PC-9 (cell line): Measurements from ENCODE around the gene INS. TPM values are rescaled to one million over a fixed set of nuclear protein-coding genes. Genes with fewer than 3 reads are reported as not detected.

Source experiments
- BruUV-seq: library from RNA; stranded (reverse); fragments of 400-500 nt; replicated peaks from 2 replicates; lab custom pipeline; 2021; lab: Mats Ljungman, UMichigan
- CTCF ChIA-PET: fragments of 300-600 bp; sonication (Branson Sonifier 250); formaldehyde crosslinking; loops from one replicate; lab custom pipeline; 2022; ENCODE audit warnings: antibody characterized with exemption; lab: Charles Lee
- POLR2A ChIA-PET: fragments of 300-600 bp; sonication (Branson Sonifier 250); formaldehyde crosslinking; loops from one replicate; lab custom pipeline; 2022; ENCODE audit warnings: antibody characterized with exemption; ENCODE audit not compliant: unreplicated experiment; lab: Charles Lee
- DNase-seq, 2 experiments: peaks; one replicate each; pipeline versions ENCODE4 v3.0.0 to v3.0.0-alpha.2; 2015 to 2022; ENCODE audit warnings: mixed read lengths in 1 of 2
- H2AFZ ChIP-seq: fragments of 200-600 bp; sonication (generic); 2 replicates; pipeline ENCODE4 v1.8.1; 2017; ENCODE audit warnings: antibody characterized with exemption
- H3F3A ChIP-seq: fragments of 200-600 bp; sonication (generic); 2 replicates; pipeline ENCODE4 v1.8.1; 2017; ENCODE audit warnings: antibody characterized with exemption, mild to moderate bottlenecking, low read depth; ENCODE audit not compliant: insufficient read depth
- H3K27ac ChIP-seq: fragments of 200-600 bp; sonication (generic); 2 replicates; pipeline ENCODE4 v1.6.1; 2016; ENCODE audit warnings: mixed run types
- H3K27me3 ChIP-seq: fragments of 200-600 bp; sonication (generic); 2 replicates; pipeline ENCODE4 v1.6.1; 2016; ENCODE audit warnings: low read depth, mixed run types; ENCODE audit not compliant: insufficient read depth
- H3K36me3 ChIP-seq: fragments of 200-600 bp; sonication (generic); 2 replicates; pipeline ENCODE4 v1.6.1; 2016; ENCODE audit warnings: low read depth, mixed run types
- H3K4me1 ChIP-seq: fragments of 200-600 bp; sonication (generic); replicated peaks from 2 replicates; pipeline ENCODE4 v1.6.1; 2016; ENCODE audit warnings: mixed run types; ENCODE audit not compliant: insufficient read depth
- H3K4me2 ChIP-seq: fragments of 200-600 bp; sonication (generic); 2 replicates; pipeline ENCODE4 v1.6.1; 2017; ENCODE audit warnings: mixed run types
- H3K4me3 ChIP-seq: fragments of 200-600 bp; sonication (generic); 2 replicates; pipeline ENCODE4 v1.6.1; 2016; ENCODE audit warnings: mixed run types
- H3K79me2 ChIP-seq: fragments of 200-600 bp; sonication (generic); 2 replicates; pipeline ENCODE4 v1.6.1; 2017; ENCODE audit warnings: low read depth, mixed run types
- H3K9me2 ChIP-seq: fragments of 200-600 bp; sonication (generic); 2 replicates; pipeline ENCODE4 v1.8.1; 2017; ENCODE audit warnings: mild to moderate bottlenecking; ENCODE audit not compliant: insufficient read depth
- H3K9me3 ChIP-seq: fragments of 200-600 bp; sonication (generic); 2 replicates; pipeline ENCODE4 v1.8.1; 2016; ENCODE audit warnings: low read depth; ENCODE audit not compliant: insufficient read depth
- H4K20me1 ChIP-seq: fragments of 200-600 bp; sonication (generic); 2 replicates; pipeline ENCODE4 v1.8.1; 2017; ENCODE audit not compliant: insufficient read depth
- EZH2 ChIP-seq: fragments of 200-600 bp; sonication (generic); IDR thresholded peaks from 2 replicates; pipeline ENCODE4 v1.8.0; 2017; ENCODE audit warnings: antibody characterized with exemption, low read depth
- intact Hi-C: fragments of 100-400 bp; cut with micrococcal nuclease; formaldehyde crosslinking; loops from one replicate; pipeline ENCODE4 v1.10.0; 2022; ENCODE audit not compliant: unreplicated experiment
- total RNA-seq: library from RNA; stranded (reverse); gene quantifications from 2 replicates; pipeline ENCODE4 v1.2.3, GENCODE V29; 2021
- TF ChIP-seq, protein P1 (sequence below): fragments of 200-600 bp; sonication (generic); conservative IDR thresholded peaks from 2 replicates; pipeline ENCODE4 v1.6.1; 2017; ENCODE audit warnings: mixed run types, antibody characterized with exemption, mild to moderate bottlenecking, moderate library complexity

The INS gene
- total RNA-seq, 1 experiment from 2014 or later: not detected

- CTCF ChIA-PET: interaction anchor here (0.6 kb wide), 1 partner anchor 131 kb away, joined by 3 read pairs; no protein-coding TSS in a partner anchor
- Histone ChIP-seq H2AFZ (no peak overlapping the region), H4K20me1 (no peaks in the 10 kb centered on the region), H3K4me2 (no peak overlapping the region), H3K79me2 (no peaks in the 10 kb centered on the region), H3K4me3 (no peak overlapping the region), H3F3A (peaks cover 4% of the 10 kb centered on the region; the same call in 1 of the 2 replicates), H3K9me3 (no peaks in the 10 kb centered on the region), H3K27me3 (no peaks in the 10 kb centered on the region), H3K36me3 (no peaks in the 10 kb centered on the region), H3K9me2 (no peaks in the 10 kb centered on the region), H3K27ac (no peak overlapping the region), H3K4me1 (no peaks in the 10 kb centered on the region)
- BruUV-seq: no TSS peak
- intact Hi-C loops: loop anchor here (2.0 kb wide), 1 partner anchor 461 kb away; no protein-coding TSS in a partner anchor
- TF ChIP-seq, protein P1, sequence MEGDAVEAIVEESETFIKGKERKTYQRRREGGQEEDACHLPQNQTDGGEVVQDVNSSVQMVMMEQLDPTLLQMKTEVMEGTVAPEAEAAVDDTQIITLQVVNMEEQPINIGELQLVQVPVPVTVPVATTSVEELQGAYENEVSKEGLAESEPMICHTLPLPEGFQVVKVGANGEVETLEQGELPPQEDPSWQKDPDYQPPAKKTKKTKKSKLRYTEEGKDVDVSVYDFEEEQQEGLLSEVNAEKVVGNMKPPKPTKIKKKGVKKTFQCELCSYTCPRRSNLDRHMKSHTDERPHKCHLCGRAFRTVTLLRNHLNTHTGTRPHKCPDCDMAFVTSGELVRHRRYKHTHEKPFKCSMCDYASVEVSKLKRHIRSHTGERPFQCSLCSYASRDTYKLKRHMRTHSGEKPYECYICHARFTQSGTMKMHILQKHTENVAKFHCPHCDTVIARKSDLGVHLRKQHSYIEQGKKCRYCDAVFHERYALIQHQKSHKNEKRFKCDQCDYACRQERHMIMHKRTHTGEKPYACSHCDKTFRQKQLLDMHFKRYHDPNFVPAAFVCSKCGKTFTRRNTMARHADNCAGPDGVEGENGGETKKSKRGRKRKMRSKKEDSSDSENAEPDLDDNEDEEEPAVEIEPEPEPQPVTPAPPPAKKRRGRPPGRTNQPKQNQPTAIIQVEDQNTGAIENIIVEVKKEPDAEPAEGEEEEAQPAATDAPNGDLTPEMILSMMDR: no peak
- POLR2A ChIA-PET: no interaction called here
- no peak for DNase-seq
Measured at GRCh38 chr11:2153581-2154194, 7.3 kb downstream of the INS start.

- Histone ChIP-seq H3K27me3 (no peaks in the 10 kb centered on the region), H3F3A (peaks cover 4% of the 10 kb centered on the region; the same call in 1 of the 2 replicates), H4K20me1 (no peaks in the 10 kb centered on the region), H3K9me2 (no peaks in the 10 kb centered on the region), H3K4me2 (peak overlapping the region; percentile 46; the same call in 1 of the 2 replicates), H3K27ac (no peak overlapping the region), H3K9me3 (no peaks in the 10 kb centered on the region), H3K4me3 (no peak overlapping the region), H2AFZ (no peak overlapping the region), H3K36me3 (no peaks in the 10 kb centered on the region), H3K4me1 (no peaks in the 10 kb centered on the region), H3K79me2 (no peaks in the 10 kb centered on the region)
- intact Hi-C loops: loop anchor here (1.0 to 2.0 kb wide), 4 partner anchors 269 to 498 kb away; partner anchors contain the start of gene SYT8
- CTCF ChIA-PET: interaction anchor here (0.7 to 3.3 kb wide), 9 partner anchors 115 to 499 kb away, joined by 3 to 26 read pairs (median 5); no protein-coding TSS in a partner anchor
- POLR2A ChIA-PET: no interaction called here
- BruUV-seq: no TSS peak
- TF ChIP-seq EZH2: no peak
- TF ChIP-seq, protein P1: peak; percentile 81
- peak; percentile 54 to 67 for DNase-seq
Measured at GRCh38 chr11:2151500-2152257, 9.3 kb downstream of the INS start.
